ENCODE results near the gene ZNF320. TPM values are rescaled to one million over a fixed set of nuclear protein-coding genes. Genes with fewer than 3 reads are reported as not detected.

The ZNF320 gene
- not detected in 5 replicates for total RNA-seq (2022; extraction: Qiagen RNA extraction)

DNA sequence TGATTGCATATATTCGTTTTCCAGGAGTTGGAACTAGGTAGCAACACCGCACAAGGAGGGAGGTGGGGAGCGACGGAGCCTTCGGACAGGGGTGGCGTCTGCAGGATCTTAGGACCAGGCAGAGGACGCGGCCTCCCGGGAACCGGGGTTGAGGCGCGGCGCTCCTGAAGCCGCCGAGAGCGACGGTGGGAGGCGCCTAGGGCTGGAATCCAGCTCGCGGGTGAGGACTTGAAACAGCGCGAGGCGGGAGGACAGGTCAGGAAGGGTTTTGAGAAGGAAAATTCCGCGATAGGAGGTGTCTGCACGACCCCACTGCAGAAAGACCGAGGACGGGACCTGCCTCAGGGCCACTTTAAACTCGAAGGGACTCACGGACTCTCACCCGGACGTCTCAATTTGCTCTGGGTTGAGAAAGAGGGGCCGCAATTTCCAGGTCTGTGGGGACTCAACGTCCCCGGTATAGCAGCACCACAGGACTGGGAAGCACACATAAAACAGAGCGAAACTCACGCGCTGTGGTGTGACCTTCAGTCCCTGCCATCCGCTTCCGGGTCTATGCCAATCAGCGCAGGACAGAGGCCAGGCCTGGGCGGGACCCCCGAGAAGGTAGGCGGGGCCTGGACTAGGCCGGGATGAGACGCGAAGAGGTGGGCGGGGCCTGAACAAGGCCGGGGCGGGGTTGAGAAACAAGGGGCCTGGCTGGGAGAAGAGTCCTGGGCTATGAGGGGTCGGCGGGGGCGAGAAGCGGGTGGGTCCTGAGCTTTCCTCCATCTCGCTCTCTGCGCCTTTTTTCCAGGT is at the start of gene ZNF320:
Gene ZNF320 (minus strand): TSS at position 498 of the 798 bp plus-strand sequence. CDS start 7,380 bp downstream, outside the sequence.

DNA sequence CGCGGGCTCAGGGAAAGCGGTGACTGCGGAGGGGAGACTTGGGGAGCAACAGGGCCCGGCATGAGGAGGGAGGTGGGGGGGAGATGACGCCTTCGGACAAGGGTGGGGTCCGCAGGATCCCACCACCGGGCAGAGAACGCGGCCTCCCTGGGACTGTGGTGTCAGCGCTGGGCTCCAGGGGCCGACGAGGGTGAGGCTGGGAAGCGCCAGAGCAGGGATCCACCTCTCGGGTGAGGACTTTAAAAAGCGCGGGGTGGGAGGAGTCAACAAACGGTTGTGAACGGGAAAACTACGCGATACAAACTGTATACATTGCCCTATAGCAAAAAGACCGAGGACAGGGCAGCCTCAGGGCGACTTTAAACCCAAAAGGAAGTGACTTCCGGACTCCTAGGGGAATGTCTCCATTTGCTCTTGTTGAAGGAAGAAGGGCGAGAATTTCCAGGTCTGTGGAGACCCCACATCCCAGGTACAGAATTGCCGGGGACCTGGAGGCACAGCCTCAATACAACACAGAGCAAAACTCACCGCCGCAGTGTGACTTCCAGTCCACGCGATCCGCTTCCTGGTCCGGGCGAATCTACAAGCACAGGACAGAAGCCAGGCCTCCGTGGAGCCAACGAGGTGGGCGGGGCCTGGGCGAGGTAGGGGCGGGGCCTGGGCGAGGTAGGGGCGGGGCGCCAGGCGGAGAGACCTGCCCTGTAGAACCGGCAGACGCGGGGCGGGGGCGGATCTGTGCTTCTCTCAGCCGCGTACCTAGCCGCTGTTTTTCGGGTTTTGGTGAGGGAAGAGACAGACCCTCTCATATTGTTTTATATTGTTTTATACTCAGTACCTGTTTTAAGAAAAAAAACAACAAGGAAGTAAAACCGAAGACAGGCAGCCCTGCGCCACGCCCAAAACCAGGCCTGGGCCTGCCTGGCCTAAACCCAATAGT is 25.7 kb upstream of the ZNF320 start, which contains the start of gene ZNF888:
Gene ZNF888 (minus strand): TSS at position 588 of the 937 bp plus-strand sequence. CDS start 5,555 bp downstream, outside the sequence.

DNA sequence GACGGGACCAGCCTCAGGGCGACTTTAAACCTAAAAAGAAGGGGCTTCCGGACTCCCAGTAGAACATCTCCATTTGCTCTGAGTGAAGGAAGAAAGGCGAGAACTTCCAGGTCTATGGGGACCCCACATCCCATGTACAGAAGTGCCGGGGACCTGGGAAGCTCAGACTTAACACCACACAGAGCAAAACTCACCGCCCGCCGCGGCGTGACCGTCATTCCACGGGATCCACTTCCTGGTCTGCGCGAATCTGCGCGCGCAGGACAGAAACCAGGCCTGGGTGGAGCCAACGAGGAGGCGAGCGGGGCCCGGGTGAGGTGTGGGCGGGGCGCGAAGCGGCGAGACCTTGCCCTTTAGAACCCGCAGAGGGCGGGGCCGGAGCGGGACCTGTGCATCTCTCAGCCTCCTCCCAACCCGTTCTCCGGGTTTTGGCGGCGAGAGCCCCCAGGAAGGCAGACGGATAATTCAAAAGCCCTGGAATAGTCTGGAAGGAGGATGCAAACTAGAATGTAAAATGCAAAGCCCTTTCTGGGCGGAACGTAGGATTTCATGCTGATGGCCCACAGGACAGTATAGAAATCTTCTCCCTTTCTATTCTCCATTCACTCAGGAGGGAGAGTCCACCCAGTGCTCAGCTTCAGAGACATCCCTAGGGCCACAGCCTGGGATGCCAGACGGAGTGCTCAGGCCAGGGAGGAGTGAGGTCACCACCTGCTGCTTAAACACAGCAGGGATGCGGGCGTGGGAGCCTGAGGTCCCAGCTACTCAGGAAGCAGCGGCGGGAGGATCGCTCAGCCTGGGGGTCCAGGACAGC is 39.9 kb downstream of the ZNF320 start, which contains the start of gene ZNF468:
Gene ZNF468 (minus strand): TSS at position 242 of the 814 bp plus-strand sequence. CDS start 3,347 bp downstream, outside the sequence.

Other genes with a start within 250 kb of the ZNF320 start
- gene ZNF611, start 162.6 kb downstream of the ZNF320 start, total RNA-seq (2022; extraction: Qiagen RNA extraction) = 2.3 to 4.1 TPM (median 3.1 TPM) in 5 replicates
- gene ZNF600, start 110.8 kb downstream of the ZNF320 start, total RNA-seq (2022; extraction: Qiagen RNA extraction) = 0.06 to 0.29 TPM (median 0.24 TPM) in 5 replicates
- 0.71 to 1.3 TPM (median 0.83 TPM) in 5 replicates for gene ZNF28, start 76.0 kb downstream of the ZNF320 start, total RNA-seq (2022; extraction: Qiagen RNA extraction)
- 0.27 to 0.91 TPM (median 0.41 TPM) in 5 replicates for gene ZNF468, start 40.0 kb downstream of the ZNF320 start, total RNA-seq (2022; extraction: Qiagen RNA extraction)
- gene ZNF888, start 25.8 kb upstream of the ZNF320 start, total RNA-seq (2022; extraction: Qiagen RNA extraction) = not detected in 5 replicates
- 0.03 to 0.20 TPM (median 0.12 TPM) in 4 of 5 replicates, not detected in the other for gene ZNF816, start 65.2 kb upstream of the ZNF320 start, total RNA-seq (2022; extraction: Qiagen RNA extraction)
- not detected in 5 replicates for gene ERVV-1, start 116.3 kb upstream of the ZNF320 start, total RNA-seq (2022; extraction: Qiagen RNA extraction)
- not detected in 5 replicates for gene ERVV-2, start 147.1 kb upstream of the ZNF320 start, total RNA-seq (2022; extraction: Qiagen RNA extraction)
- gene ZNF160, start 205.8 kb upstream of the ZNF320 start, total RNA-seq (2022; extraction: Qiagen RNA extraction) = 6.8 to 10.2 TPM (median 7.6 TPM) in 5 replicates
- not detected in 5 replicates for gene ZNF415, start 235.3 kb upstream of the ZNF320 start, total RNA-seq (2022; extraction: Qiagen RNA extraction)

All from A549 treated with Hydrocortisone at 1 μM for 4 hours (cell line).